HG03196 (cell line): ENCODE data around the gene PRAMEF7.
"Not testable (repeated sequence)": the region's sequence is repeated elsewhere in the genome, so short reads cannot be mapped to it uniquely, and the experiment has no call there.

ENCODE experiments used
- ATAC-seq: cut with Tn5 transposase; IDR thresholded peaks from one replicate; pipeline ENCODE4 v1.9.1; 2021; ENCODE audit not compliant: unreplicated experiment

The PRAMEF7 gene

GRCh38 chr1:12916310-12916709, at the start of gene PRAMEF7:
PRAMEF7 (plus strand) TSS chr1:12916610; CDS start chr1:12917693, 1,083 bp downstream.
- ATAC-seq, result not testable (repeated sequence)

GRCh38 chr1:12878453-12878852, 38.0 kb upstream of the PRAMEF7 start:
- not testable (repeated sequence) for ATAC-seq

- not testable (repeated sequence) for ATAC-seq
These were observed 30.3 kb upstream of the PRAMEF7 start, which contains the start of gene PRAMEF4 for GRCh38 chr1:12886101-12886500. PRAMEF4 (minus strand) TSS chr1:12886201; CDS start chr1:12883394, 2,807 bp downstream.

- not testable (repeated sequence) for ATAC-seq
These were observed 18.2 kb upstream of the PRAMEF7 start, which contains the start of gene PRAMEF10 for GRCh38 chr1:12898170-12898569. PRAMEF10 (minus strand) TSS chr1:12898270; CDS start chr1:12895847, 2,423 bp downstream.

- ATAC-seq, result not testable (repeated sequence)
These were observed 17.2 kb upstream of the PRAMEF7 start for GRCh38 chr1:12899186-12899585.

- not testable (repeated sequence) for ATAC-seq
These were observed 12.4 kb upstream of the PRAMEF7 start for GRCh38 chr1:12903793-12904572.

- ATAC-seq, result not testable (repeated sequence)
These were observed 5.3 kb downstream of the PRAMEF7 start for GRCh38 chr1:12921749-12922148.

GRCh38 chr1:12924368-12924767, 8.0 kb downstream of the PRAMEF7 start:
- ATAC-seq, result not testable (repeated sequence)

GRCh38 chr1:12947480-12947879, 31.1 kb downstream of the PRAMEF7 start, which contains the start of gene PRAMEF6:
PRAMEF6 (minus strand) TSS chr1:12947580; CDS start chr1:12942518, 5,062 bp downstream.
- ATAC-seq, result not testable (repeated sequence)
